Measurements from ENCODE around the gene RASGRP2. TPM values are rescaled to one million over a fixed set of nuclear protein-coding genes. Genes with fewer than 3 reads are reported as not detected.

Gene RASGRP2
- total RNA-seq, 1 donor from 2014 or later: 20.9 TPM

DNA sequence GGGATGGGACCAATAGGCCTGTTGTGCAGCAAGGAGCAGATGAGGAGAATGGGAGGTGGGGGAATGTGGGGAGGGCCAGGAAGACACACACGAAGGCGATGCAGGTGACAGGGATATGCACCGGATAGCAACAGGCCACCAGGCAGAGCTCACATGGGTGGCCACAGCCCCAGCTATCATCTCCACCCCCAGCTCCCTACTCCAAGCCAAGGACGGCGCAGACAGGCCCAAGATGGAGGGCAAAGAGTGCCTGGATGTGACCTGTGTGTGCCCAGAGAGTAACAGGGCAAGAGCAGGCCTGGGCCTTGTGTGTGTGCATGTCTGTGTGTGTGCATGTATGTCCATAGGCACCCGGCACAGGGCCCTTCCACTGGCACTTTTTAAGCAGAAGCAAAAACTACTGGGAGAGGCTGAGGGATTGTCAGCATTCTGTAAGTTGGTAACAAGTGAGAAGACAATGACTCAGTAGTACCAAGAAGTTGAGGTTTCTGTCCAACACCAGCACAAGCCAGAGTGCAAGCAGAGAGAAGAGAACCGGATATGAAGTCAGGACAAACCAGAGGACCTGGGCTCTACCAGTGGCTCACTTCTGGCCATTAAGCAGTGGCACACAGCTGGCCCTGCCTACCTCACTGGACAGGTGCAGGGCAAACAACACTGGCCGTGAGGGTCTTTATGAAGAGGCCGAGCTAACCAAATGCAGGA lies 57.3 kb downstream of the RASGRP2 start:
- DNase-seq (ENCODE audit: low spot score): no peak
- no peak overlapping the region for H3K4me3 Mint-ChIP-seq (ENCODE audit: low read depth)
- H3K36me3 Mint-ChIP-seq (ENCODE audit: low read depth): no peaks in the 10 kb centered on the region
- H3K27ac Mint-ChIP-seq: no peak overlapping the region
- intact Hi-C loops (cut with micrococcal nuclease): no loop called here
- peaks cover 10% of the 10 kb centered on the region for H3K4me1 Mint-ChIP-seq (ENCODE audit: low read depth)
- H3K9me3 Mint-ChIP-seq: no peaks in the 10 kb centered on the region
- peaks cover 10% of the 10 kb centered on the region for H3K27me3 Mint-ChIP-seq (ENCODE audit: low read depth)

DNA sequence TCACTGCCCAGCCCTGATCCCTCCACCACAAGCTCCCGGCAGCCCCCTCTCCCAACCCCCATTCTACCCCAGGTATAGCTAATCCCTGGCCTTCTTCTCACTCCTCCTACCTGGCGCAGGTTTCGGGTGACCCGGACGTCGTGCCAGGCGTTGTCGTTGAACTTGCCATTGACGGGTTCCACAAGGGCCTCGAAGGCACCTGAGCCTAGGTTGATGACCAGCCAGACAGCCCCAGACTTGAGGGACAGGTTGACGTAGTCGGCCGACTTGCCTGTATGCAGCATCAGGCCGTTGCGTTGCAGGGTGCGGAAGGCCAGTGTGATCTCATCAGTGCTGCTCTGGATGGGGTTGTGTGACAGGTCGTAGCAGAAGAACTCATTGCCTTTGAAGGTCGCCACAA lies 58.4 kb downstream of the RASGRP2 start:
- no peak overlapping the region for H3K27ac Mint-ChIP-seq
- H3K4me3 Mint-ChIP-seq (ENCODE audit: low read depth): no peak overlapping the region
- H3K4me1 Mint-ChIP-seq (ENCODE audit: low read depth): peaks cover 10% of the 10 kb centered on the region
- intact Hi-C loops (cut with micrococcal nuclease): no loop called here
- peaks cover 6% of the 10 kb centered on the region for H3K27me3 Mint-ChIP-seq (ENCODE audit: low read depth)
- no peaks in the 10 kb centered on the region for H3K36me3 Mint-ChIP-seq (ENCODE audit: low read depth)
- no peaks in the 10 kb centered on the region for H3K9me3 Mint-ChIP-seq
- DNase-seq (ENCODE audit: low spot score): no peak

DNA sequence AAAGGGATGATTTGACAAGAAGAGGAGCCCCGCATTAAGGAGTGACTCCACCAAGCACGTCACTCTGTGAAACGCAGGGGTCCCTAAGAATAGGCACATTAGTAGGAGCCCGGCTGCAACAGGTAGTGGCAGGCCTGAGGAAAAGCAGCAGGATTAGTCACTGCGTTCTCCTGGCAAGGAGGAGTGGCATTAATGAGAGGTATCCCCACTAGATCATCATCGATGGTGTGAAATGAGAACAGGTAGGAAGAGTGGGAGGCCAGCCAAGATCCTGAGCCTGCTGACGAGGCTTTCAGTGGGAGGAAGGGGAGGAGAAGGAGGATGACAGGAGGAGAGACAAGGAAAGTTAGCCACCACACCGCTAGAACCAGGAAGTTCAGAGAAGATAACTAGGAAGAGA lies 59.6 kb downstream of the RASGRP2 start:
- Mint-ChIP-seq H3K27ac (no peak overlapping the region), H3K4me1 (ENCODE audit: low read depth) (peaks cover 10% of the 10 kb centered on the region), H3K36me3 (ENCODE audit: low read depth) (no peaks in the 10 kb centered on the region), H3K27me3 (ENCODE audit: low read depth) (peaks cover 12% of the 10 kb centered on the region), H3K4me3 (ENCODE audit: low read depth) (no peak overlapping the region), H3K9me3 (no peaks in the 10 kb centered on the region)
- DNase-seq (ENCODE audit: low spot score): no peak
- intact Hi-C loops (cut with micrococcal nuclease): no loop called here

DNA sequence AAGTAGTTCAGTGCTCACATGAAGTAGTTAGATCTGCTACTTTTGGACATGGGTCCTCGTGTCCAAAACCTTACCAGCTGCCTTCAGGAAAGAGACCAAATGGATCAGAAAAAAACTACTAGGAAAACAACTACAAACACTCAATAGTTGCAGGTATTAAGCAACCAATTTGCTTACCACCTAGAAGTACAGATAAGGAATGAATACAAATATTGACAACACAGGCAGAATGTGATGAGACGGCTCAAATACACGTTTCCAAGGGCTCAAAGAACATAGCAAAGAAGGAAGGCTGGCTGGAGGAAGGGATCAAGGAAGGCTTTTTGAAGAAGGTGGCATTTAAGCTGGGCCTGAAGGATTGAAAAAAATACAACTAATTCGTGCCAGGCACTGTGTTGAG lies 62.8 kb downstream of the RASGRP2 start:
- H3K27me3 Mint-ChIP-seq (ENCODE audit: low read depth): peaks cover 26% of the 10 kb centered on the region
- no peaks in the 10 kb centered on the region for H3K9me3 Mint-ChIP-seq
- no peaks in the 10 kb centered on the region for H3K4me1 Mint-ChIP-seq (ENCODE audit: low read depth)
- H3K27ac Mint-ChIP-seq: no peak overlapping the region
- no peaks in the 10 kb centered on the region for H3K36me3 Mint-ChIP-seq (ENCODE audit: low read depth)
- H3K4me3 Mint-ChIP-seq (ENCODE audit: low read depth): no peak overlapping the region
- intact Hi-C loops (cut with micrococcal nuclease): no loop called here
- no peak for DNase-seq (ENCODE audit: low spot score)

DNA sequence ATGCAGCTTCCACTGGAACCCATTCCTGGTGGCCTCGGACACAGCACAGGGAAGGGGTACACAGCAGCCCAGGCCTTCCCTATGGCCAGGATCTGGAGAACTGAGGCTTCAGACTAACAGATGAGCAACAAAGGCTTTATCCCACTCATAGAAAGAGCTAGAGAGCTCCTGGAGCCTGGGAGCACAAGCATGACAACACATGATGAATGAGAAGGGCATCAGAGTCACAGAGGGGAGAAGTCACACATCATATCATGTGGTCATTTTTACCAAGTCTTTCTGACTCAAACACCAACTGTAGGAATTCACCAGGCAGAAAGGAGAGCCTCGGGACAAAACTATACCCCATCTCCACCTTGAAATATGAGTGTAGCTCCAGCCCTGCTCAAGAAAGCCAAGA lies 64.1 kb downstream of the RASGRP2 start:
- no peak overlapping the region for H3K4me3 Mint-ChIP-seq (ENCODE audit: low read depth)
- intact Hi-C loops (cut with micrococcal nuclease): no loop called here
- H3K36me3 Mint-ChIP-seq (ENCODE audit: low read depth): no peaks in the 10 kb centered on the region
- H3K9me3 Mint-ChIP-seq: no peaks in the 10 kb centered on the region
- no peak overlapping the region for H3K27ac Mint-ChIP-seq
- no peak for DNase-seq (ENCODE audit: low spot score)
- peaks cover 34% of the 10 kb centered on the region for H3K27me3 Mint-ChIP-seq (ENCODE audit: low read depth)
- H3K4me1 Mint-ChIP-seq (ENCODE audit: low read depth): no peaks in the 10 kb centered on the region

DNA sequence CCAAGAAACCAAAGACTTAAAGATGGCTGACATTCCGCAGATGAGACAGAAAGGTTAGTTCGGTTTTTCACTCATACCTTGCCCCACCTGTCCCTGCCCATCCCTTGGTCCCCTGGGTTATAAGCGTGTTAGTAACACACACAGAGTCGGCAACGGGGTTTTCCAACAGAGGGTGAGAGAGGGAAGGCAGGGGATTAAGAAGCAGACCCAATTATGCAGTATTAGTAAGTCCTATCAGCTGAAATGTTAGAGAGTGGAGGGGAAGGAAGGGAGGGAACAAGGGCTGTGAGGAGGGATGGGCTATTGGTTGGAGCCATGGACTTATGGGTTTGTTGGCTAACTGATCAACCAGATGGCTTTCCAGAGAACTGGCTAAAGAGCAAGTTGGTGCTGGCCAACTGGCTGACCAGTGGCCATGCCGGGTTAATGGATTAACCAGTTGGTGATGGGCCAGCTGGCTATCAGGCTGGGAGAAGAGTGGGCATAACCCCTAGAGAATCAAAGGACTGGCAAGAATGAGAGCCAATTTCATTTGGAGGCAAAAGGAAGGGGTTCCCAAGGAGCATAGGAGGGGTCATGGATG lies 66.4 kb downstream of the RASGRP2 start:
- no peak overlapping the region for H3K4me3 Mint-ChIP-seq (ENCODE audit: low read depth)
- H3K27me3 Mint-ChIP-seq (ENCODE audit: low read depth): peaks cover 39% of the 10 kb centered on the region
- intact Hi-C loops (cut with micrococcal nuclease): no loop called here
- DNase-seq (ENCODE audit: low spot score): no peak
- H3K4me1 Mint-ChIP-seq (ENCODE audit: low read depth): no peaks in the 10 kb centered on the region
- no peaks in the 10 kb centered on the region for H3K9me3 Mint-ChIP-seq
- H3K27ac Mint-ChIP-seq: no peak overlapping the region
- H3K36me3 Mint-ChIP-seq (ENCODE audit: low read depth): no peaks in the 10 kb centered on the region

Other genes with a start within 250 kb of the RASGRP2 start
- gene SLC22A11, start 188.2 kb downstream of the RASGRP2 start, total RNA-seq: not detected in 2 replicates
- not detected in 2 replicates for gene SLC22A12, start 152.9 kb downstream of the RASGRP2 start, total RNA-seq
- gene NRXN2, start 20.9 kb downstream of the RASGRP2 start, total RNA-seq: 0.05 TPM in 1 of 2 replicates, not detected in the other
- 1.9 and 2.0 TPM in 2 replicates for gene PYGM, start 15.8 kb upstream of the RASGRP2 start, total RNA-seq
- gene SF1, start 34.4 kb upstream of the RASGRP2 start, total RNA-seq: 460 and 461 TPM in 2 replicates
- 72.1 and 77.5 TPM in 2 replicates for gene MAP4K2, start 59.1 kb upstream of the RASGRP2 start, total RNA-seq
- 46.2 and 47.2 TPM in 2 replicates for gene MEN1, start 66.4 kb upstream of the RASGRP2 start, total RNA-seq
- 0.07 and 0.32 TPM in 2 replicates for gene CDC42BPG, start 100.5 kb upstream of the RASGRP2 start, total RNA-seq
- gene EHD1, start 134.5 kb upstream of the RASGRP2 start, total RNA-seq: 107 TPM in 2 replicates
- gene ATG2A, start 173.1 kb upstream of the RASGRP2 start, total RNA-seq: 20.7 and 26.1 TPM in 2 replicates
- gene PPP2R5B, start 180.5 kb upstream of the RASGRP2 start, total RNA-seq: 13.6 and 16.1 TPM in 2 replicates
- gene GPHA2, start 191.8 kb upstream of the RASGRP2 start, total RNA-seq: not detected in 2 replicates
- gene MAJIN, start 228.0 kb upstream of the RASGRP2 start, total RNA-seq: not detected in 2 replicates